GM18867 (cell line): Measurements from ENCODE around the gene HSD17B4.
A peak's percentile ranks its signal among the peaks of the same experiment; 100 is the strongest.
"Not testable (repeated sequence)": the region's sequence is repeated elsewhere in the genome, so short reads cannot be mapped to it uniquely, and the experiment has no call there.

ENCODE experiments used
- ATAC-seq: cut with Tn5 transposase; IDR thresholded peaks from one replicate; pipeline ENCODE4 v1.9.1; 2021; ENCODE audit warnings: mild to moderate bottlenecking, moderate library complexity; ENCODE audit not compliant: unreplicated experiment

Gene HSD17B4

GRCh38 chr5:119473241-119473640, 20.9 kb downstream of the HSD17B4 start:
- no peak for ATAC-seq

- ATAC-seq = no peak
Measured at GRCh38 chr5:119476341-119476740, 24.0 kb downstream of the HSD17B4 start.

GRCh38 chr5:119478781-119479180, 26.5 kb downstream of the HSD17B4 start:
- no peak for ATAC-seq

GRCh38 chr5:119480629-119481028, 28.3 kb downstream of the HSD17B4 start:
- not testable (repeated sequence) for ATAC-seq

- no peak for ATAC-seq
Measured at GRCh38 chr5:119483155-119483554, 30.9 kb downstream of the HSD17B4 start.

- ATAC-seq = no peak
Measured at GRCh38 chr5:119484884-119485283, 32.6 kb downstream of the HSD17B4 start.

GRCh38 chr5:119501671-119502179, 49.4 kb downstream of the HSD17B4 start:
- ATAC-seq = no peak

GRCh38 chr5:119503939-119504338, 51.6 kb downstream of the HSD17B4 start:
- not testable (repeated sequence) for ATAC-seq

- no peak for ATAC-seq
Measured at GRCh38 chr5:119512277-119512676, 60.0 kb downstream of the HSD17B4 start.

GRCh38 chr5:119515192-119515591, 62.9 kb downstream of the HSD17B4 start:
- ATAC-seq = no peak

- ATAC-seq = not testable (repeated sequence)
Measured at GRCh38 chr5:119517115-119517514, 64.8 kb downstream of the HSD17B4 start.

- no peak for ATAC-seq
Measured at GRCh38 chr5:119521232-119521631, 68.9 kb downstream of the HSD17B4 start.

GRCh38 chr5:119522841-119523240, 70.5 kb downstream of the HSD17B4 start:
- no peak for ATAC-seq

- ATAC-seq = no peak
Measured at GRCh38 chr5:119524485-119524884, 72.2 kb downstream of the HSD17B4 start.

GRCh38 chr5:119527351-119527750, 75.1 kb downstream of the HSD17B4 start:
- ATAC-seq = no peak

GRCh38 chr5:119529811-119530210, 77.5 kb downstream of the HSD17B4 start:
- ATAC-seq = no peak

- no peak for ATAC-seq
Measured at GRCh38 chr5:119532637-119533036, 80.3 kb downstream of the HSD17B4 start.

GRCh38 chr5:119537704-119538103, 85.4 kb downstream of the HSD17B4 start:
- ATAC-seq = peak; percentile 100

- no peak for ATAC-seq
Measured at GRCh38 chr5:119541716-119542115, 89.4 kb downstream of the HSD17B4 start.

GRCh38 chr5:119551819-119552218, 99.5 kb downstream of the HSD17B4 start:
- no peak for ATAC-seq

GRCh38 chr5:119554597-119554996, 102.3 kb downstream of the HSD17B4 start:
- no peak for ATAC-seq

- no peak for ATAC-seq
Measured at GRCh38 chr5:119570910-119571309, 118.6 kb downstream of the HSD17B4 start.

- peak; percentile 88 for ATAC-seq
Measured at GRCh38 chr5:119578937-119579336, 126.6 kb downstream of the HSD17B4 start.
